ENCODE results near the gene SOCS3.

SOCS3 gene

GRCh38 chr17:78351449-78352006 is 8.3 kb downstream of the SOCS3 start:
- no peak for DNase-seq (ENCODE audit: low read depth in 2 of 3, low spot score in 2 of 3)

- no peak for DNase-seq (ENCODE audit: low read depth in 2 of 3, low spot score in 2 of 3)
These were observed 9.8 kb downstream of the SOCS3 start for GRCh38 chr17:78349891-78350642.

- no peak for DNase-seq (ENCODE audit: low read depth in 2 of 3, low spot score in 2 of 3)
These were observed 11.7 kb downstream of the SOCS3 start for GRCh38 chr17:78348055-78348770.

- no peak for DNase-seq (ENCODE audit: low read depth in 2 of 3, low spot score in 2 of 3)
These were observed 12.4 kb downstream of the SOCS3 start for GRCh38 chr17:78347453-78347852.

DNA sequence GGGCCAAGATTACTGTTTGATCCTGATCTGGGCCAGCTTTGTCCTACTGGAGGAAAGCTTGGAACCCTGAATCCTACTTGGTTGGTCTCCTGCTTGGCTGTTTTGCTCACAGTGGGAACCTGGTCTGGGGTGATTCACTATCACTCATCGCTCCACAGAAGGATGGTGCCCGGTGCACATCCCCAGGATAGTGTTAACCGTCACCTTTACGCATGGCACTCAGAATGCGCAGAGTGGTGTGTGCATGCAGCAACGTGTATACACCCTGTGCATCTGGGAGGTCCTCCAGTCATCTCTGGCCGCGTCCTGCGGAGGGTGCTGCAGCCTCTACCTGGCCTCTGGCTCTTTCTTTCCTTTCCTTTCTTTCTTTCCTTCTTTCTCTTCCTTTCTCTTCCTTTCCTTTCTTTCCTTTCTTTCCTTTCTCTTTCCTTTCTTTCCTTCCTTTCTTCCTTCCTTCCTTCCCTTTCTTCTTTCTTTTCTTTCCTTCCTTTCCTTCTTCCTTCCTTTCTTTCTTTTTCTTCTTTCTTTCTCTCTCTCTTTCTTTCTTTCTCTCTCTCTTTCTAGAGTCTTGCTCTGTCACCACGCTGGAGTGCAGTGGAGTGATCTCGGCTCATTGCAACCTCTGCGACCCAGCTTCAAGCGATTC is 13.1 kb downstream of the SOCS3 start:
- no peak for DNase-seq (ENCODE audit: low read depth in 2 of 3, low spot score in 2 of 3)

- DNase-seq (ENCODE audit: low read depth in 2 of 3, low spot score in 2 of 3): no peak
These were observed 13.9 kb downstream of the SOCS3 start for GRCh38 chr17:78345791-78346494.

- no peak for DNase-seq (ENCODE audit: low read depth in 2 of 3, low spot score in 2 of 3)
These were observed 14.7 kb downstream of the SOCS3 start for GRCh38 chr17:78345172-78345571.

DNA sequence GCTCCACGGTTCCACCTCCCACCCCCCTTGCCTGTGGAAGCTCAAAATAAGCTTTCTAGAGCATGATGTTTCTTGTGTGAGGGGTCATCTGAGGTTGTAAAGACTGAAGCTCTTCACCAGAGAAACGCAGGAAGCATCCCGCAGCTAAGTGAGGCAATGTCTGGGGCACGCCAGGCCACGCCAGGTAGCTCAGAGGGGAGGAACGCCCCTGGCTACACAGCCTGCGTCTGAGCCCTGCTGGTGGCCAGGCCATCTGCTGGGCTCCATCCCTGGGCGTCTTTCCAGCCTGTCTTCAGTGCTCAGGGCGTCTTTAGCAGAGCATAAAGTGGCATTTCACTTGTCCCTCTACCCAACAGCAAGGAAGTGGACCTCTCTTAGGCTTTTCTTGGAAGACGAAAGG is 15.2 kb downstream of the SOCS3 start:
- DNase-seq (ENCODE audit: low read depth in 2 of 3, low spot score in 2 of 3): no peak

DNA sequence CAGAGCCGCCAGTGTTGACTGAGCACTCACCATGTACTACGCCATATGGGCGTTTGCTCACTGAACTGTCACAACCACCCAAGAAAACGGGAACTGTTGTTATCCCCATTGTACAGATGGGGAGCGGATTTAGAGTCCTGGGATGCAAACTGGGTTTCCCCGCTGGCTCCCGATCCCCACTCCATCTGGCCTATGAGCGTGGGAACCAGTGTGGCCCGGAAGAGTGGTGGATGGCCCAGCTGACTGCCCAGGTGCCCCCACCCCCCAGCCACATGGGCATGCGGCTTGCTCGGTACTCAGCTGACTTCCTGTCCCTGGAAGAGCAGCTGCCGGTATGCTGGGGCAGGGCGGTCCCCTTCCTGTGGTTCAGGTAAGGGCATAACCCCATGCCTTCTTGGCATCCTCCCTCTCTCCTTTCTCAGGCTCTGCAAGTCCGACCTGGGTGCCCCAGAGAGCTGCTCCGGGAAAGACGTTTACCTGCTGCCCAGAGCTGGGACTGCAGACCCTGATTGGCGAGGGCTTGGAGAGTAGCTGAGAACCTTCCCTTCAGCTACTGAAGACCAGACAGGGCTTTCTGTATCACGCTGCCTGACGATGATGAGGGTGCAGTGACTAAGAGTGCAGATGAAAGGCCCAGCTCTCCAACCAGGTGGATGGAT is 16.2 kb downstream of the SOCS3 start:
- no peak for DNase-seq (ENCODE audit: low read depth in 2 of 3, low spot score in 2 of 3)

GRCh38 chr17:78343187-78343542 is 16.7 kb downstream of the SOCS3 start:
- DNase-seq (ENCODE audit: low read depth in 2 of 3, low spot score in 2 of 3): no peak

DNA sequence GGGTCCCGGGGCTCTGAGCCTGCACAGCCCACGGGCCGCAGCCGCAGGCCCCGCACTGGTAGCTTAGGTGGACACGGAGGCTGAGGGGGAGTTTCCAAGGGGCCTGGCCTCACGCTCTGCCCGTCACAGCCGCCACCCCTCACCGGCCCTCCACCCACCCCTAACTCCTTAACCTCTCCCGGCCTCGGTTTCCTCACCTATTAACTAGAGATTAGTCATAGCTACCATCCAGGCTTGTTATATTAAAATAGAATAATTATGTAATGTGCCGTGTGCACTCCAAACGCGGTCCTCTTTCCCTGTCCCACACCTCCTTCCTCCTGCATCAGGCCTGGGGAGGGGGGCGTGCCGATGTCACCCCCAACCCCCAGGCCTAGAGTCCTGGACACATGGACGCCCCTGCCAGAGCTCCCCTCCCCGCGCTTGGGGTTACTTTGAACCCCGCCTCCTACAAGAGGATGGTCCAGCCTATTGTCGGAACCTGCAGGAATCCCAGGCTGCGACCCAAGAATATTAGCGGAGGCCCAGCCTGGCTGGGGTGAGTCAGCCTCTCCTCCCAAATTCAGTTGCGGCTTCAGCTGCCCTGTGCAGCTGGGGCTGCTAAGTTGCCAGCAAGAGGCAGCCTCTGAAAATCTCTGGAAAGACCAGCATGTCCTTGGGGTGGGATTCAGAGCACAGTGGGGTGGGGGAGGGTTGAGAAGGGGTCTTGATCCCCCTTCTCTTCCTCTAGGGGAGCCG is 17.3 kb downstream of the SOCS3 start:
- DNase-seq (ENCODE audit: low read depth in 2 of 3, low spot score in 2 of 3): no peak

DNA sequence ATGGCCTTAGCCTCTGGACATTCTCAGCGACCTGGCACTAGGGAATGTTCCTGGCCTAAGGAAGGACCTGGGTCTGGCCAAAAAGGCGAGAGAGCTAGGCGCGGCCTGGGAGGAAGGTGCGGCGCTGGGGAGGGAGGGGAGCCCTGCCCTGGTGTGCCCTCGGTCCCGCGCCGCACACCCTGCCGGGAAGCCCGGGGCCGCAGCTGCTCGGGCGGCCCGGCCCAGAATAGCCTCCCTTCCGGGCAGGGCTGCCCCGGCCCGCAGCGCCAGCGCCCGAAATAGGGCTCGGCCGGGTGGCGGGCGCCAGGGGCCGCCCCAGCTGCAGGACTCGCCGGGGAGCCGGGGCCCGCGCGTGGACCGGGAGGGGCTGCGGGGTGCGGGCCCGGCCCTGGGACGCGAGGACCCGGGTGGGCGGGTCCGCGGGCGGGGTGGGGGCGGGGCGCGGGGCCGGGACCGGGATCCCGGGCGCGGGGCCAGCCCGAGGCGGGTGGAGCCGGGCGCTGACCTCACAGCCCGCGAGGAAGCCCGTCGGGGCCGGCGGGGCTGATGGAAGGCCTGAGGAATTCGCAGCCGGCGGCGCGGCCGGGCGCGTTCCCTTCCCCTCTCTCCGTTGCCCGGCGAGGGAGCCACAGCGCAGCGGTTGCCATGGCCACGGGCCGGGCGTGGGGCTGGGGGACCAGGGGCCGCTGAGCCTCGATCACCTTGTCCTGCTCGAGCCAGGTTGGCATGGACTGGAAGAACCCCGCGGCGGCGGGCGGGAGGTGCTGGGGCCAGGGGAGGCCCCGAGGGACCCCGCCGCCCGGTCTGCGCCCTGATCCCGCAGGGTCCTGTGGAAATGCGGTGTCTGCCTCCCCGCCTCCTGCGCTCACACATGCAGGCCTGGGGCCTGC is 18.1 kb downstream of the SOCS3 start:
- DNase-seq (ENCODE audit: low read depth in 2 of 3, low spot score in 2 of 3): no peak

DNA sequence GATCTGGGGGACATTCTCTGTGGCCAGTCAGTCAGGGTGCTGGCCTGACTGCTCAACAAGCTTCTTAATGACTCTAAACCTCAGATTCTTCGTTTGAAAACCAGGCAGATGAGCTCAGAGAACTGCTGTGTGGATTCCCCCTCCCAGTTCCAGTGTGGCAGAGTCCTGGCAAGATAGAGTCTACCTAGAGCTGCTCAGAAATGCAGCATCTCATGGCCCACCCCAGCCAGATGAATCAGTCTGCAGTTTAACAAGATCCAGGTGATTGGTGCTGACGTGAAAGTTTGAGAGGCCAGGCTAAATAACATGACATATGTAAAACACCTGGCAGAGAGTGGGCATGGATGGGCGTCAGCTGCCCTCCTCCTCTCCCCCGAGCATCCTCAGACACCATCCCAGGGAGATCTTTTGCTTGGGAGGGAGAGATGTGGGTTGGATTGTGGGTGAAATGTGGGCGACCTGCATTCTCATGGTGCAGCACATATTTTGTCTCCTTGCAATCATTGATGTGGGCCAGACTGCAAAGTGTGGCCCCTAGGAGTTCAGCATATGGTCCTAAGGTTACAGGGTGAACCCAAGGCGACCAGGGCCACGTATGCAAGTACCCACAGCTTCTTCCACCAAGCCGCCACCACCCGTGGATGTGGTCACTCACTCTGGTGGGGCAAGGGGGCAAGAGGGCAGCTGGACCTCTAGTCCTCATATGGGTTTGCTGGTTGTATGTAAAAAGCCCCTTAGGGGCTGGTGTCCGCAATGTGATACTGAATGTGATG is 19.5 kb downstream of the SOCS3 start:
- DNase-seq (ENCODE audit: low read depth in 2 of 3, low spot score in 2 of 3): no peak

DNA sequence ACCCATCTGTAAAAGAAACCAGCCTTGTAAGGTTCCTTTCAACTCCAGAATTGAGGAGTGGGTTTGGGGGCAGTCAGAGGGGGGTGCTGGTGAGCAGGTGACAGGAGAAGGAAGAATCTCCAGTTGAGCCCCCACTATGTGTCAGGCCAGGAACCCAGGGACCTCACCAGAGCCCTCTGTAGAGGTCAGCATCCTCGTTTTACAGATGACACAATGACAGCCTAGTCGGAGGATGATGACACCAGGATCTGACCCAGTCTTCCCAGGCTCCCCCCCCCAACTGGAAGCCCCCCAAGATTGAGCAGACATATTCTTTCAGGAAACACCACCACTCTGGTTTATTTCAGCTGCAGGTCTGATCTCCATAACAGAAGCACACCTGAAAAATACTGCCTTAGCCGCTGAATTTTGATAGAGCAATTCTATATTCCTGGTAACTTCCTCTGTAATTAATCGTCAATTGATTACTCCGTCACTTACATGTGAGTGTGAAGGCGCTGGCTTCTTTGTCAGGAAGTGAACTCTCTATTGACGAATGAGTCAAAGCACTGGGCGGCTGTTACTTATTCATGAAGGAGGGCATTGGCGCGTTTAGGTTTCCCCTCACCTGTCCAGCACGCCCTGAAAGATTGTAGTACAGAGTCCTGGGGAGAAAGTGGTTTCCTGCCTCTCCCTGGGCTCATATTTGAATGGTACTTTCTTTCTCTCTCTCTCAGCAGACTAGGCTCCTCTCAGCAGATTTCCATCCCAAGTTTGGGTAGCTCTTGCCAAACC is 21.2 kb downstream of the SOCS3 start:
- no peak for DNase-seq (ENCODE audit: low read depth in 2 of 3, low spot score in 2 of 3)

- DNase-seq (ENCODE audit: low read depth in 2 of 3, low spot score in 2 of 3): no peak
These were observed 22.4 kb downstream of the SOCS3 start for GRCh38 chr17:78337244-78338109.

DNA sequence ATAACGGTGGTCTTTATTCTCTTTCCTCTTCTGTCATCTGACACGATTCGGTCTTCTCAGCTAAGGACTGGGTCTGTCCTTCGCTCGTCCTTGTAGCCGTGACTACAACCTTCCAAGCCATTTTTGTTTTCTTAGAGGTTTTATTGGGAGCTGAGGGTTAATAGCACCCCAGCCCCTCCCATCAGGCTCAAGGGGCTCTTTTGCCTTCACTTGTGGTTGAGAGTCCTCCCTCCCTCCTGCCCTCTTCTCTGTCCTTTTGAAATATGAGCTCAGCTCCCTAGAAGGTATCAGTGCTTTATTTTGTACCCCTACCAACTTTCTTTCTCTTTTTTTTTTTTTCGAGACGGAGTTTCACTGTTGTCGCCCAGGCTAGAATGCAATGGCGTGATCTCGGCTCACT is 24.7 kb downstream of the SOCS3 start:
- DNase-seq (ENCODE audit: low read depth in 2 of 3, low spot score in 2 of 3): no peak

GRCh38 chr17:78332991-78333390 is 26.9 kb downstream of the SOCS3 start:
- DNase-seq (ENCODE audit: low read depth in 2 of 3, low spot score in 2 of 3): no peak
